OCI-LY1 (cell line): ENCODE measurements around the gene CANT1.

Source experiments
- EZH2 ChIP-seq: fragments of 200-600 bp; sonication (generic), shearing (Covaris generic); IDR thresholded peaks from 2 replicates; pipeline ENCODE4 v1.8.0; 2017; ENCODE audit warnings: borderline replicate concordance, mixed run types, mild to moderate bottlenecking, antibody characterized with exemption, low read length, moderate library complexity, mixed read lengths
- TF ChIP-seq, protein P1 (sequence below): fragments of 200-600 bp; sonication (generic), shearing (Covaris generic); IDR thresholded peaks from 2 replicates; pipeline ENCODE4 v1.5.1; 2017; ENCODE audit warnings: mild to moderate bottlenecking, antibody characterized with exemption, low read length, moderate library complexity, mixed read lengths

DNA sequence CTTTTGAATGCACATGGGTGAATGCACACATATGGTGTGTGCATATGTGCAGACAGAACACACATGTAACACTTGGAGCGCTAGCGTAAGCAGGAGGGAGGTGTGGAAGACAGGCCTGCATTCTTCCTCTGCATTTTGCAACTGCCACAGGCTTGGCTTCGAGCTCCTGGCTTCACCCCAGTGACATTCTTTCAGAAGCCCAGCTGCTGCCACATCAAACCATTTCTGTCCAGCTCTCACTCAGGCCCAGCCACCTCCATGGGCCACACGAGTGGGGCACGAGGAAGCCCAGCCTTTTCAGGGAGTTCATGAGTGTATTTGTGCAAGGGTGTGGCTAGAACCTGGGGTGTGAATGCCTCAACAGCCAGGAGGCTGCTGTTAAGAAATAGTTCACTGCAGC, 48.6 kb downstream of the CANT1 start:
- TF ChIP-seq, protein P1, sequence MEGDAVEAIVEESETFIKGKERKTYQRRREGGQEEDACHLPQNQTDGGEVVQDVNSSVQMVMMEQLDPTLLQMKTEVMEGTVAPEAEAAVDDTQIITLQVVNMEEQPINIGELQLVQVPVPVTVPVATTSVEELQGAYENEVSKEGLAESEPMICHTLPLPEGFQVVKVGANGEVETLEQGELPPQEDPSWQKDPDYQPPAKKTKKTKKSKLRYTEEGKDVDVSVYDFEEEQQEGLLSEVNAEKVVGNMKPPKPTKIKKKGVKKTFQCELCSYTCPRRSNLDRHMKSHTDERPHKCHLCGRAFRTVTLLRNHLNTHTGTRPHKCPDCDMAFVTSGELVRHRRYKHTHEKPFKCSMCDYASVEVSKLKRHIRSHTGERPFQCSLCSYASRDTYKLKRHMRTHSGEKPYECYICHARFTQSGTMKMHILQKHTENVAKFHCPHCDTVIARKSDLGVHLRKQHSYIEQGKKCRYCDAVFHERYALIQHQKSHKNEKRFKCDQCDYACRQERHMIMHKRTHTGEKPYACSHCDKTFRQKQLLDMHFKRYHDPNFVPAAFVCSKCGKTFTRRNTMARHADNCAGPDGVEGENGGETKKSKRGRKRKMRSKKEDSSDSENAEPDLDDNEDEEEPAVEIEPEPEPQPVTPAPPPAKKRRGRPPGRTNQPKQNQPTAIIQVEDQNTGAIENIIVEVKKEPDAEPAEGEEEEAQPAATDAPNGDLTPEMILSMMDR, result no peak
- TF ChIP-seq EZH2, result no peak
